ENCODE measurements around the gene GNG4. TPM values are rescaled to one million over a fixed set of nuclear protein-coding genes. Genes with fewer than 3 reads are reported as not detected.

Gene GNG4
- total and polyA plus RNA-seq, 2 experiments from 2014 or later, result 4.8 to 11.8 TPM

DNA sequence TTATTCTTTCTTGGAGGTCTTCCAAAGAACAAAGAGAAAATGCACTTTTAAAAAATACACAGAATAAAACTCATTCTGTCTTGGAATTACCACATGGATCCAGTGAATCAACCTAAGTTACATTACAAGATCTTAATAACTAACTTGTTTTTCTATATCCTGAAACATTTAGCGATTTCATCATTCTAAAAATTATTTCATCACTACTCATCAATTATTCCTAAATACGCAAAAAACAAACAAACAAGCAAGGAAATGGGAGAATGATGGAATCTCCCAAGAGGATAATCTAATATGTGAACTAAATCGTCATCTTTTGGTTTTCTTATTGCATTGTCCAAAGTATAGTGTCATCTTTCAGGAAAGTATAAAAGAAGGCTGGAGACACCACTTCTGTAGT lies 38.5 kb upstream of the GNG4 start:
- no peak overlapping the region for H3K4me3 ChIP-seq
- no peaks in the 10 kb centered on the region for H3K27me3 ChIP-seq
- no peak for DNase-seq (ENCODE audit: low spot score)
- no peak overlapping the region for H2AFZ ChIP-seq
- H4K20me1 ChIP-seq (ENCODE audit: insufficient read depth, poor library complexity, severe bottlenecking), result peaks cover 3% of the 10 kb centered on the region
- H3K36me3 ChIP-seq (replicated peaks; ENCODE audit: insufficient read depth, low read depth), result no peaks in the 10 kb centered on the region
- H3K79me2 ChIP-seq, result peaks cover 5% of the 10 kb centered on the region
- H3K27ac ChIP-seq, result no peak overlapping the region
- WGBS (ENCODE audit: low lambda C conversion rate, missing lambda C conversion rate), result 93% methylated on average over 3 of the region's 3 CpGs
- no peaks in the 10 kb centered on the region for H3K9me3 ChIP-seq (ENCODE audit: low read depth)
- no peaks in the 10 kb centered on the region for H3K4me1 ChIP-seq (ENCODE audit: insufficient read depth)
- TF ChIP-seq CTCF (IDR thresholded peaks at IDR 0.05; ENCODE audit: poor library complexity) (no peak), EZH2 (IDR thresholded peaks at IDR 0.05; ENCODE audit: borderline replicate concordance) (no peak), EZH2phosphoT487 (IDR thresholded peaks at IDR 0.05; ENCODE audit: low read depth, severe bottlenecking, unreplicated experiment) (no peak)
- no peak overlapping the region for H3K4me2 ChIP-seq
- no peaks in the 10 kb centered on the region for H3K9me2 ChIP-seq (replicated peaks; ENCODE audit: insufficient read depth)

DNA sequence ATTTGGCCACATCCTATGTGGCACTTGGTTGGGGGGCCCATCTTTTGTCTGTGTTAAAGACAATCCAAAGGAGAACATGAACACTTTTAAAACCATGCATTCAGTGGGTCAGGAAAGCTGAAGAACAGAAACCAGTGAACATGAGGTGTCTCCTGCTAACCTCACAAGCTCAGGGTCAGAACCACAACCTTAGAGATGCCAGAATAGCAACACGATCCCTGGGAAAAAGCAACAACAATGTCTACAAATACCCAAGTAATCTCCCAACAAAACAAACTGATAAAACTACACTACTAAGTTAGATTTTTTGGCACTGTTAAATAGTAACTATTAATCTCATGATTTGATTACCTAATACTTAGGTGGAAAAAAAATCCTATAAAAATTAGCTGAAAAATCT lies 34.1 kb upstream of the GNG4 start:
- no peak for DNase-seq (ENCODE audit: low spot score)
- no peaks in the 10 kb centered on the region for H3K27me3 ChIP-seq
- H2AFZ ChIP-seq, result no peak overlapping the region
- H3K9me3 ChIP-seq (ENCODE audit: low read depth), result no peaks in the 10 kb centered on the region
- no peak overlapping the region for H3K4me2 ChIP-seq
- 79% methylated on average over 1 of the region's 1 CpG for WGBS (ENCODE audit: low lambda C conversion rate, missing lambda C conversion rate)
- TF ChIP-seq EZH2phosphoT487 (IDR thresholded peaks at IDR 0.05; ENCODE audit: low read depth, severe bottlenecking, unreplicated experiment), result no peak
- TF ChIP-seq CTCF (IDR thresholded peaks at IDR 0.05; ENCODE audit: poor library complexity), result no peak
- H3K79me2 ChIP-seq, result peaks cover 23% of the 10 kb centered on the region
- no peak overlapping the region for H3K4me3 ChIP-seq
- H3K4me1 ChIP-seq (ENCODE audit: insufficient read depth), result no peaks in the 10 kb centered on the region
- H4K20me1 ChIP-seq (ENCODE audit: insufficient read depth, poor library complexity, severe bottlenecking), result peaks cover 3% of the 10 kb centered on the region
- H3K27ac ChIP-seq, result no peak overlapping the region
- H3K9me2 ChIP-seq (replicated peaks; ENCODE audit: insufficient read depth), result no peaks in the 10 kb centered on the region
- no peaks in the 10 kb centered on the region for H3K36me3 ChIP-seq (replicated peaks; ENCODE audit: insufficient read depth, low read depth)

- peaks cover 3% of the 10 kb centered on the region for H4K20me1 ChIP-seq (ENCODE audit: insufficient read depth, poor library complexity, severe bottlenecking)
- no peaks in the 10 kb centered on the region for H3K4me1 ChIP-seq (ENCODE audit: insufficient read depth)
- no peaks in the 10 kb centered on the region for H3K9me3 ChIP-seq (ENCODE audit: low read depth)
- H3K4me3 ChIP-seq, result no peak overlapping the region
- H3K27ac ChIP-seq, result no peak overlapping the region
- H3K79me2 ChIP-seq, result peaks cover 34% of the 10 kb centered on the region
- 90% methylated on average over 3 of the region's 3 CpGs for WGBS (ENCODE audit: low lambda C conversion rate, missing lambda C conversion rate)
- H3K4me2 ChIP-seq, result no peak overlapping the region
- H3K9me2 ChIP-seq (replicated peaks; ENCODE audit: insufficient read depth), result no peaks in the 10 kb centered on the region
- H2AFZ ChIP-seq, result no peak overlapping the region
- TF ChIP-seq EZH2phosphoT487 (IDR thresholded peaks at IDR 0.05; ENCODE audit: low read depth, severe bottlenecking, unreplicated experiment) (no peak), CTCF (IDR thresholded peaks at IDR 0.05; ENCODE audit: poor library complexity) (no peak), EZH2 (IDR thresholded peaks at IDR 0.05; ENCODE audit: borderline replicate concordance) (no peak)
- H3K27me3 ChIP-seq, result no peaks in the 10 kb centered on the region
- H3K36me3 ChIP-seq (replicated peaks; ENCODE audit: insufficient read depth, low read depth), result no peaks in the 10 kb centered on the region
- DNase-seq (ENCODE audit: low spot score), result no peak
These were observed 32.6 kb upstream of the GNG4 start for GRCh38 chr1:235682216-235682615.

GRCh38 chr1:235679644-235680043 lies 30.1 kb upstream of the GNG4 start:
- peaks cover 41% of the 10 kb centered on the region for H3K79me2 ChIP-seq
- TF ChIP-seq EZH2 (IDR thresholded peaks at IDR 0.05; ENCODE audit: borderline replicate concordance) (no peak), CTCF (IDR thresholded peaks at IDR 0.05; ENCODE audit: poor library complexity) (no peak), EZH2phosphoT487 (IDR thresholded peaks at IDR 0.05; ENCODE audit: low read depth, severe bottlenecking, unreplicated experiment) (no peak)
- H3K4me2 ChIP-seq, result no peak overlapping the region
- peaks cover 5% of the 10 kb centered on the region for H3K4me1 ChIP-seq (ENCODE audit: insufficient read depth)
- no peak overlapping the region for H3K27ac ChIP-seq
- H2AFZ ChIP-seq, result no peak overlapping the region
- WGBS (ENCODE audit: low lambda C conversion rate, missing lambda C conversion rate), result 63% methylated on average over 3 of the region's 3 CpGs
- H3K9me3 ChIP-seq (ENCODE audit: low read depth), result no peaks in the 10 kb centered on the region
- no peaks in the 10 kb centered on the region for H3K27me3 ChIP-seq
- H3K4me3 ChIP-seq, result no peak overlapping the region
- no peaks in the 10 kb centered on the region for H3K9me2 ChIP-seq (replicated peaks; ENCODE audit: insufficient read depth)
- no peaks in the 10 kb centered on the region for H3K36me3 ChIP-seq (replicated peaks; ENCODE audit: insufficient read depth, low read depth)
- no peak for DNase-seq (ENCODE audit: low spot score)
- H4K20me1 ChIP-seq (ENCODE audit: insufficient read depth, poor library complexity, severe bottlenecking), result peaks cover 3% of the 10 kb centered on the region
